ENCODE measurements around the gene PNKP. TPM values are rescaled to one million over a fixed set of nuclear protein-coding genes. Genes with fewer than 3 reads are reported as not detected.

PNKP gene
- total and polyA plus RNA-seq, 10 of the 15 experiments (the other 5 are each of a cell fraction or from before 2014, with no cell fraction given), result 2.9 to 82.3 (median 33.2) TPM

GRCh38 chr19:49850487-49851342, 16.7 kb downstream of the PNKP start, which contains the start of gene PTOV1 (continued):
- TF ChIP-seq, protein P1, sequence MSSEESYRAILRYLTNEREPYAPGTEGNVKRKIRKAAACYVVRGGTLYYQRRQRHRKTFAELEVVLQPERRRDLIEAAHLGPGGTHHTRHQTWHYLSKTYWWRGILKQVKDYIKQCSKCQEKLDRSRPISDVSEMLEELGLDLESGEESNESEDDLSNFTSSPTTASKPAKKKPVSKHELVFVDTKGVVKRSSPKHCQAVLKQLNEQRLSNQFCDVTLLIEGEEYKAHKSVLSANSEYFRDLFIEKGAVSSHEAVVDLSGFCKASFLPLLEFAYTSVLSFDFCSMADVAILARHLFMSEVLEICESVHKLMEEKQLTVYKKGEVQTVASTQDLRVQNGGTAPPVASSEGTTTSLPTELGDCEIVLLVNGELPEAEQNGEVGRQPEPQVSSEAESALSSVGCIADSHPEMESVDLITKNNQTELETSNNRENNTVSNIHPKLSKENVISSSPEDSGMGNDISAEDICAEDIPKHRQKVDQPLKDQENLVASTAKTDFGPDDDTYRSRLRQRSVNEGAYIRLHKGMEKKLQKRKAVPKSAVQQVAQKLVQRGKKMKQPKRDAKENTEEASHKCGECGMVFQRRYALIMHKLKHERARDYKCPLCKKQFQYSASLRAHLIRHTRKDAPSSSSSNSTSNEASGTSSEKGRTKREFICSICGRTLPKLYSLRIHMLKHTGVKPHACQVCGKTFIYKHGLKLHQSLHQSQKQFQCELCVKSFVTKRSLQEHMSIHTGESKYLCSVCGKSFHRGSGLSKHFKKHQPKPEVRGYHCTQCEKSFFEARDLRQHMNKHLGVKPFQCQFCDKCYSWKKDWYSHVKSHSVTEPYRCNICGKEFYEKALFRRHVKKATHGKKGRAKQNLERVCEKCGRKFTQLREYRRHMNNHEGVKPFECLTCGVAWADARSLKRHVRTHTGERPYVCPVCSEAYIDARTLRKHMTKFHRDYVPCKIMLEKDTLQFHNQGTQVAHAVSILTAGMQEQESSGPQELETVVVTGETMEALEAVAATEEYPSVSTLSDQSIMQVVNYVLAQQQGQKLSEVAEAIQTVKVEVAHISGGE (CRISPR knock-in tag; IDR thresholded peaks at IDR 0.05), result no peak
- 0 out of 2 replicates have a peak, but pooled peaks have one; percentile 41 for TF ChIP-seq SIN3A (IDR thresholded peaks at IDR 0.05; ENCODE audit: low read depth, low read length)
- TF ChIP-seq SUZ12 (IDR thresholded peaks at IDR 0.05; ENCODE audit: unreplicated experiment), result no peak
- peak; percentile 39; the same call in 1 of the 2 replicates for TF ChIP-seq TAF1 (IDR thresholded peaks at IDR 0.05; ENCODE audit: borderline replicate concordance, low read depth, low read length)
- TF ChIP-seq, protein P2, sequence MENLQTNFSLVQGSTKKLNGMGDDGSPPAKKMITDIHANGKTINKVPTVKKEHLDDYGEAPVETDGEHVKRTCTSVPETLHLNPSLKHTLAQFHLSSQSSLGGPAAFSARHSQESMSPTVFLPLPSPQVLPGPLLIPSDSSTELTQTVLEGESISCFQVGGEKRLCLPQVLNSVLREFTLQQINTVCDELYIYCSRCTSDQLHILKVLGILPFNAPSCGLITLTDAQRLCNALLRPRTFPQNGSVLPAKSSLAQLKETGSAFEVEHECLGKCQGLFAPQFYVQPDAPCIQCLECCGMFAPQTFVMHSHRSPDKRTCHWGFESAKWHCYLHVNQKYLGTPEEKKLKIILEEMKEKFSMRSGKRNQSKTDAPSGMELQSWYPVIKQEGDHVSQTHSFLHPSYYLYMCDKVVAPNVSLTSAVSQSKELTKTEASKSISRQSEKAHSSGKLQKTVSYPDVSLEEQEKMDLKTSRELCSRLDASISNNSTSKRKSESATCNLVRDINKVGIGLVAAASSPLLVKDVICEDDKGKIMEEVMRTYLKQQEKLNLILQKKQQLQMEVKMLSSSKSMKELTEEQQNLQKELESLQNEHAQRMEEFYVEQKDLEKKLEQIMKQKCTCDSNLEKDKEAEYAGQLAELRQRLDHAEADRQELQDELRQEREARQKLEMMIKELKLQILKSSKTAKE (IDR thresholded peaks at IDR 0.05; ENCODE audit: low read depth, poor library complexity, severe bottlenecking), result no peak
- no peak for TF ChIP-seq IRF3 (IDR thresholded peaks at IDR 0.05)
- no peak for TF ChIP-seq SPI1 (IDR thresholded peaks at IDR 0.05; ENCODE audit: borderline replicate concordance, insufficient read depth, low read depth, low read length)
- TF ChIP-seq, protein P3, sequence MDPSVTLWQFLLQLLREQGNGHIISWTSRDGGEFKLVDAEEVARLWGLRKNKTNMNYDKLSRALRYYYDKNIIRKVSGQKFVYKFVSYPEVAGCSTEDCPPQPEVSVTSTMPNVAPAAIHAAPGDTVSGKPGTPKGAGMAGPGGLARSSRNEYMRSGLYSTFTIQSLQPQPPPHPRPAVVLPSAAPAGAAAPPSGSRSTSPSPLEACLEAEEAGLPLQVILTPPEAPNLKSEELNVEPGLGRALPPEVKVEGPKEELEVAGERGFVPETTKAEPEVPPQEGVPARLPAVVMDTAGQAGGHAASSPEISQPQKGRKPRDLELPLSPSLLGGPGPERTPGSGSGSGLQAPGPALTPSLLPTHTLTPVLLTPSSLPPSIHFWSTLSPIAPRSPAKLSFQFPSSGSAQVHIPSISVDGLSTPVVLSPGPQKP (IDR thresholded peaks at IDR 0.05; ENCODE audit: low read depth, low read length), result no peak
- TF ChIP-seq SREBF1 (IDR thresholded peaks at IDR 0.05; ENCODE audit: low read length), result peak; percentile 91
- TF ChIP-seq RB1 (IDR thresholded peaks at IDR 0.05; ENCODE audit: borderline replicate concordance), result no peak; the same call in 1 of the 2 replicates
- TF ChIP-seq YY1 (IDR thresholded peaks at IDR 0.05; ENCODE audit: low read depth, low read length), result peak; percentile 43
- peak; percentile 88 for TF ChIP-seq CREM (IDR thresholded peaks at IDR 0.05; ENCODE audit: low read depth)
- peak; percentile 85 for TF ChIP-seq HCFC1 (IDR thresholded peaks at IDR 0.05; ENCODE audit: low read length)
- peak; percentile 81 for TF ChIP-seq BACH1 (IDR thresholded peaks at IDR 0.05; ENCODE audit: borderline replicate concordance)
- no peak for TF ChIP-seq EZH2 (IDR thresholded peaks at IDR 0.05; ENCODE audit: borderline replicate concordance, control insufficient read depth, low read depth, low read length)
- TF ChIP-seq, protein P4, sequence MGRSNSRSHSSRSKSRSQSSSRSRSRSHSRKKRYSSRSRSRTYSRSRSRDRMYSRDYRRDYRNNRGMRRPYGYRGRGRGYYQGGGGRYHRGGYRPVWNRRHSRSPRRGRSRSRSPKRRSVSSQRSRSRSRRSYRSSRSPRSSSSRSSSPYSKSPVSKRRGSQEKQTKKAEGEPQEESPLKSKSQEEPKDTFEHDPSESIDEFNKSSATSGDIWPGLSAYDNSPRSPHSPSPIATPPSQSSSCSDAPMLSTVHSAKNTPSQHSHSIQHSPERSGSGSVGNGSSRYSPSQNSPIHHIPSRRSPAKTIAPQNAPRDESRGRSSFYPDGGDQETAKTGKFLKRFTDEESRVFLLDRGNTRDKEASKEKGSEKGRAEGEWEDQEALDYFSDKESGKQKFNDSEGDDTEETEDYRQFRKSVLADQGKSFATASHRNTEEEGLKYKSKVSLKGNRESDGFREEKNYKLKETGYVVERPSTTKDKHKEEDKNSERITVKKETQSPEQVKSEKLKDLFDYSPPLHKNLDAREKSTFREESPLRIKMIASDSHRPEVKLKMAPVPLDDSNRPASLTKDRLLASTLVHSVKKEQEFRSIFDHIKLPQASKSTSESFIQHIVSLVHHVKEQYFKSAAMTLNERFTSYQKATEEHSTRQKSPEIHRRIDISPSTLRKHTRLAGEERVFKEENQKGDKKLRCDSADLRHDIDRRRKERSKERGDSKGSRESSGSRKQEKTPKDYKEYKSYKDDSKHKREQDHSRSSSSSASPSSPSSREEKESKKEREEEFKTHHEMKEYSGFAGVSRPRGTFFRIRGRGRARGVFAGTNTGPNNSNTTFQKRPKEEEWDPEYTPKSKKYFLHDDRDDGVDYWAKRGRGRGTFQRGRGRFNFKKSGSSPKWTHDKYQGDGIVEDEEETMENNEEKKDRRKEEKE (IDR thresholded peaks at IDR 0.05), result peak; percentile 88
